Astrocyte of the cerebellum (primary cell): ENCODE results near the gene TMEM134.

Source experiments
- DNase-seq: peaks from one replicate; pipeline ENCODE4 v3.0.0-alpha.2; 2011; ENCODE audit warnings: low read depth
- H3K4me3 ChIP-seq: 2 replicates; pipeline ENCODE4 v1.5.1; 2011; ENCODE audit warnings: mild to moderate bottlenecking, low read depth, low read length, moderate library complexity
- CTCF ChIP-seq: IDR thresholded peaks from 2 replicates; pipeline ENCODE4 v1.5.1; 2012; ENCODE audit warnings: low read length, low read depth, moderate library complexity, mild to moderate bottlenecking; ENCODE audit errors: missing control alignments
- in situ Hi-C: cut with HindIII; loops from 2 replicates; pipeline ENCODE4 v1.10.0; 2017; ENCODE audit warnings: low sequenced_read_pairs

The TMEM134 gene

GRCh38 chr11:67456068-67456705 lies 12.9 kb downstream of the TMEM134 start:
- in situ Hi-C loops: no loop called here

GRCh38 chr11:67455054-67455453 lies 14.0 kb downstream of the TMEM134 start, which contains the start of gene CABP4:
TSS of gene CABP4 (plus strand) at chr11:67455354. CDS start at chr11:67455424, 70 bp downstream.
- no peak for DNase-seq
- in situ Hi-C loops: no loop called here
- no peak within 1 kb of the TSS for H3K4me3 ChIP-seq
- TF ChIP-seq CTCF: no peak

More at GRCh38 chr11:67456068-67456705, 12.9 kb downstream of the TMEM134 start:
- no peak for TF ChIP-seq CTCF
- H3K4me3 ChIP-seq: no peak overlapping the region
- no peak for DNase-seq

DNA sequence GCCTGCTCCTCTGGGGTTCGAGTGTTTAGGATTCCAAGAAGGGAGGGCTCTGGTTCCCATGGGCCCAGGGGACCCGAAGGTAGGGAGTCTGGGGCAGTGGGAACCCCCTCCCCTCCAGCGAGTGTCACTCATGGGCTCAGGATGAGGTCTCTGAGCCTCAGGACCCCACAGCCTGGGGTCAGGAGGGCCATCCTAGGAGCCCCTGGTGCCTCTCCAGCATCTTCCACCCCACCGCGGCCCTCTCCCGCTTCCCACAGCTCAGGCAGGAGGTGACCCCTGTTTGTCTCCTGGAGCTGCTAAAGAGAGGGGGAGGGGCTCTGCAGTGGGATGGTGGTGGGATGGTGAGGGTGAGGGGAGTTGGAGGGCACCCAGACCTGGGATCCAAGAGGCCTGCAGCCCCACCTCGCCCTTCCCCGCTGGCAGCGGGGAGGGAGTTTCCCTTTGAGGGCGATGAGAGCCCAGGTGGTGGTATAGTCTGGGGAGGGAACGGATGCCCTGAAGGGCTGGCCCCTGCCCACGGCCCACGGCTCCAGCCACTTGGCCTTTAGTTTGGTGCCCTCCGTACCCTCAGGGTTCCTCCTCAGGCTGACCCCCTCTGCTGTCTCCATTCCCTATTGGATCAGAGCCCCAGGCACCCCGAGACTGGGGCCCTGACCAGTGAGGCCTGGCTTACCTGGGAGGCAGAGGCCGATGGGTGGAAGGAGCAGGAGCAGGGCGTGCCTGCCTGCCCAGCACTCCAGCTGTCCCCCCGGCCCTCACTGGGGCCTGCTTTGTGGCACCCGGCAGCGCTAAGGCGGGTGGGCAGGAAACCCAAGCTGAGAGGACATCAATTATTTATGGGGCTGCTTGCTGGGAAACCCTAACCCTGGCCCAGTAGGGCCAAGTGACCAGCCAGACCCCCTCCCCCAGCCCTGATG lies 15.0 kb downstream of the TMEM134 start:
- TF ChIP-seq CTCF: no peak
- no peak overlapping the region for H3K4me3 ChIP-seq
- in situ Hi-C loops: no loop called here
- no peak for DNase-seq

DNA sequence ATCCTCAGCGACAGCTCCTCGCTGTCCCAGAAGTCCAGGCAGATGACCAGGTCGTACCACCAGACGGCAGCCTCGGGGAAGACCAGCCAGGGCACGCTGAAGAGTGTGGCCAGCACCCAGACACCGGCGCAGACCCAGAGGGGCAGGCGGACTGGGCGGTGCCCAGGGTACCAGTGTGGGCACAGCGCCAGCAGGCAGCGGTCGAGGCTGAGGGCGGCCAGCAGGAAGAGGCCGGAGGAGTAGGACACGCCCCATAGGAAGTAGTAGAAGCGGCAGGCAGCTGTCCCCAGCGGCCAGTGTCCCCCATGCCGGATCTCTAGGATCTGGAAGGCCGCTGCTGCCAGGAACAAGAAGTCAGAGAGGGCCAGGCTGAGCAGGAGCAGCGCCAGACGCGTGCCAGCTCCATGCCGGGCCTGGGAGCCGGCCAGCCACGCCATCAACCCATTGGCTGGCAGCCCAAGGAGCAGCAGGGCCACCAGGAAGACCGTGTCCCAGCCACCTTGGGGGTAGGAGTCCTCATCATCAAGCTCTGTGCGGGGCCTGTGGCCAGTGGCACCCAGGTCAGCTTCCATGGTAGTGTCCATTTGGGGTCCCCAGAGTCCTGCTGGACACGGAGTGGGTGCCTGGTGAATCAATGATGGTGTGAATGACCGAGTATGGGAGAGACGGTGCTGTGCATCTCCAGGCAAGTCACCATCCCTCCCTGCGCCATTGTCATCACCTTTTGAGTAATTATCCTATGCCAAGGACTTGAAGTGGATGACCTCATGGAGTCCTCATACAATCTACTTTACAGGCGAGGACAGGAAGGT lies 16.7 kb downstream of the TMEM134 start, which contains the start of gene GPR152:
TSS of gene GPR152 (minus strand) at position 589 of the 812 bp plus-strand sequence. CDS start at position 584, 5 bp downstream.
- H3K4me3 ChIP-seq: no peak within 1 kb of the TSS
- DNase-seq: no peak
- in situ Hi-C loops: no loop called here
- peak; percentile 9 for TF ChIP-seq CTCF

DNA sequence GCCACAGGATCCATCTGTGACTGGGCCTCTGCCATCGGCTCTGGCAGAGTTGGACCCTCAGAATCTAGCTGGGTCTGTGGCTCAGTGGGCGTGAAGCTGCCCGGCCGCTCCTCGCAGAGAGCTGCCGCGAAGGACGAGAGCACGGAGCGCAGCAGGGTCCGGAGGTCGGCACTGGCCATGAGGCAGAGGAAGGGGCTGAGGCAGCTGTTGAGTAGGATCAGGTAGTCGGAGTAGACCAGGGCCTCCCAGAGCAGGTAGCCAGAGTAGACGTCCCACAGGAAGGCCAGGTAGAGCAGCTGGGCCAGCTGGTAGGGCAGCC lies 17.4 kb downstream of the TMEM134 start:
- no peak for DNase-seq
- no peak for TF ChIP-seq CTCF
- in situ Hi-C loops: no loop called here
- H3K4me3 ChIP-seq: no peak overlapping the region
